Activated CD4-positive, alpha-beta T cell treated with anti-CD3 and anti-CD28 coated beads, Interleukin-2, amount 50 U/mL, for 24 hours (primary cell): ENCODE measurements around the gene GSPT1.
"Not testable (repeated sequence)": the region's sequence is repeated elsewhere in the genome, so short reads cannot be mapped to it uniquely, and the experiment has no call there.

Experiments used
- DNase-seq, 2 donors: peaks; one replicate each; pipeline ENCODE4 v3.0.0-alpha.2; 2020; ENCODE audit warnings: low read depth in 1 of 2, low spot score in 1 of 2

Gene GSPT1

GRCh38 chr16:11862489-11862888 lies 53.3 kb downstream of the GSPT1 start:
- no peak for DNase-seq

GRCh38 chr16:11857161-11857560 lies 58.6 kb downstream of the GSPT1 start:
- no peak for DNase-seq

- DNase-seq = no peak
Observed at GRCh38 chr16:11852092-11852809, 63.5 kb downstream of the GSPT1 start.

- peak; percentile 90 to 92 for DNase-seq
Observed at GRCh38 chr16:11851294-11852091, 64.3 kb downstream of the GSPT1 start, which contains the start of gene RSL1D1. Gene RSL1D1, minus strand, starts transcription at chr16:11851542. Its CDS starts 30 bp downstream, at chr16:11851512.

GRCh38 chr16:11848842-11849241 lies 66.9 kb downstream of the GSPT1 start:
- DNase-seq = no peak

- DNase-seq = no peak
Observed at GRCh38 chr16:11844499-11844898, 71.3 kb downstream of the GSPT1 start.

- DNase-seq = no peak
Observed at GRCh38 chr16:11843861-11844260, 71.9 kb downstream of the GSPT1 start.

- no peak for DNase-seq
Observed at GRCh38 chr16:11843206-11843605, 72.5 kb downstream of the GSPT1 start.

- DNase-seq = no peak
Observed at GRCh38 chr16:11841026-11841425, 74.7 kb downstream of the GSPT1 start.

GRCh38 chr16:11836650-11837244 lies 79.0 kb downstream of the GSPT1 start:
- no peak for DNase-seq

GRCh38 chr16:11835891-11836649 lies 79.7 kb downstream of the GSPT1 start:
- DNase-seq = no peak

- no peak for DNase-seq
Observed at GRCh38 chr16:11835309-11835708, 80.4 kb downstream of the GSPT1 start.

- DNase-seq = no peak
Observed at GRCh38 chr16:11833951-11834695, 81.6 kb downstream of the GSPT1 start.

GRCh38 chr16:11828696-11829095 lies 87.1 kb downstream of the GSPT1 start:
- DNase-seq = no peak

- not testable (repeated sequence) for DNase-seq
Observed at GRCh38 chr16:11825520-11826165, 90.1 kb downstream of the GSPT1 start.

- DNase-seq = no peak
Observed at GRCh38 chr16:11824362-11824761, 91.4 kb downstream of the GSPT1 start.

- not testable (repeated sequence) for DNase-seq
Observed at GRCh38 chr16:11823645-11824044, 92.1 kb downstream of the GSPT1 start.

- DNase-seq = no peak
Observed at GRCh38 chr16:11819798-11820197, 96.0 kb downstream of the GSPT1 start.

- not testable (repeated sequence) for DNase-seq
Observed at GRCh38 chr16:11818970-11819369, 96.8 kb downstream of the GSPT1 start.
